ENCODE results near the gene NECTIN4. TPM values are rescaled to one million over a fixed set of nuclear protein-coding genes. Genes with fewer than 3 reads are reported as not detected.

Gene NECTIN4
- total RNA-seq, 1 experiment from 2014 or later = 8.8 TPM

- POLR2A ChIA-PET (ENCODE audit: unreplicated experiment) = no interaction called here
- peaks cover 24% of the 10 kb centered on the region; the same call in 1 of the 2 replicates for H3F3A ChIP-seq (ENCODE audit: insufficient read depth, low read depth)
- intact Hi-C loops (cut with micrococcal nuclease; ENCODE audit: unreplicated experiment) = no loop called here
These were observed 9.8 kb downstream of the NECTIN4 start for GRCh38 chr1:161079436-161080110.

GRCh38 chr1:161077426-161077825 lies 11.9 kb downstream of the NECTIN4 start:
- no peaks in the 10 kb centered on the region for H3K9me3 ChIP-seq (ENCODE audit: insufficient read depth, low read depth)
- H3K9me2 ChIP-seq (ENCODE audit: insufficient read depth) = no peaks in the 10 kb centered on the region
- no TSS peak for BruUV-seq (replicated peaks)
- ChIA-PET POLR2A (ENCODE audit: unreplicated experiment) (no interaction called here), CTCF (no interaction called here)
- H3K4me3 ChIP-seq = no peak overlapping the region
- peaks cover 20% of the 10 kb centered on the region for H3K4me1 ChIP-seq (replicated peaks; ENCODE audit: insufficient read depth)
- H4K20me1 ChIP-seq (ENCODE audit: insufficient read depth) = no peaks in the 10 kb centered on the region
- TF ChIP-seq EZH2 (IDR thresholded peaks at IDR 0.05; ENCODE audit: low read depth) (no peak), CTCF (conservative IDR thresholded peaks at IDR 0.05) (no peak)
- intact Hi-C loops (cut with micrococcal nuclease; ENCODE audit: unreplicated experiment) = no loop called here
- no peak for DNase-seq
- no peaks in the 10 kb centered on the region for H3K27me3 ChIP-seq (ENCODE audit: insufficient read depth, low read depth)
- peaks cover 29% of the 10 kb centered on the region for H3K79me2 ChIP-seq (ENCODE audit: low read depth)
- H3K4me2 ChIP-seq = no peak overlapping the region
- H3F3A ChIP-seq (ENCODE audit: insufficient read depth, low read depth) = peaks cover 7% of the 10 kb centered on the region; the same call in 1 of the 2 replicates
- no peak overlapping the region for H3K27ac ChIP-seq
- H3K36me3 ChIP-seq (ENCODE audit: low read depth) = no peaks in the 10 kb centered on the region
- H2AFZ ChIP-seq = no peak overlapping the region

More at GRCh38 chr1:161079436-161080110, 9.8 kb downstream of the NECTIN4 start:
- no peak for TF ChIP-seq EZH2 (IDR thresholded peaks at IDR 0.05; ENCODE audit: low read depth)
- no peak for TF ChIP-seq CTCF (conservative IDR thresholded peaks at IDR 0.05)
- Histone ChIP-seq H3K79me2 (ENCODE audit: low read depth) (peaks cover 37% of the 10 kb centered on the region), H3K9me2 (ENCODE audit: insufficient read depth) (no peaks in the 10 kb centered on the region), H3K27ac (no peak overlapping the region), H3K36me3 (ENCODE audit: low read depth) (no peaks in the 10 kb centered on the region), H4K20me1 (ENCODE audit: insufficient read depth) (no peaks in the 10 kb centered on the region), H3K9me3 (ENCODE audit: insufficient read depth, low read depth) (no peaks in the 10 kb centered on the region), H3K27me3 (ENCODE audit: insufficient read depth, low read depth) (no peaks in the 10 kb centered on the region), H3K4me1 (replicated peaks; ENCODE audit: insufficient read depth) (peaks cover 39% of the 10 kb centered on the region), H3K4me3 (no peak overlapping the region), H2AFZ (no peak overlapping the region), H3K4me2 (no peak overlapping the region)
- CTCF ChIA-PET = no interaction called here
- BruUV-seq (replicated peaks) = no TSS peak
- DNase-seq = no peak

GRCh38 chr1:161076410-161076809 lies 12.9 kb downstream of the NECTIN4 start:
- intact Hi-C loops (cut with micrococcal nuclease; ENCODE audit: unreplicated experiment) = no loop called here
- no peak for DNase-seq
- H4K20me1 ChIP-seq (ENCODE audit: insufficient read depth) = no peaks in the 10 kb centered on the region
- H3K79me2 ChIP-seq (ENCODE audit: low read depth) = peaks cover 19% of the 10 kb centered on the region
- no peaks in the 10 kb centered on the region for H3K9me2 ChIP-seq (ENCODE audit: insufficient read depth)
- H3K27me3 ChIP-seq (ENCODE audit: insufficient read depth, low read depth) = no peaks in the 10 kb centered on the region
- peaks cover 10% of the 10 kb centered on the region for H3K4me1 ChIP-seq (replicated peaks; ENCODE audit: insufficient read depth)
- no peaks in the 10 kb centered on the region; the same call in 1 of the 2 replicates for H3F3A ChIP-seq (ENCODE audit: insufficient read depth, low read depth)
- H3K4me3 ChIP-seq = no peak overlapping the region
- H3K4me2 ChIP-seq = no peak overlapping the region
- TF ChIP-seq CTCF (conservative IDR thresholded peaks at IDR 0.05) = no peak
- TF ChIP-seq EZH2 (IDR thresholded peaks at IDR 0.05; ENCODE audit: low read depth) = no peak
- CTCF ChIA-PET = interaction anchor here (0.6 kb wide), 1 partner anchor 22 kb away, joined by 3 read pairs; the partner anchor contains the start of gene KLHDC9
- no peaks in the 10 kb centered on the region for H3K36me3 ChIP-seq (ENCODE audit: low read depth)
- no TSS peak for BruUV-seq (replicated peaks)
- no peaks in the 10 kb centered on the region for H3K9me3 ChIP-seq (ENCODE audit: insufficient read depth, low read depth)
- H3K27ac ChIP-seq = no peak overlapping the region
- POLR2A ChIA-PET (ENCODE audit: unreplicated experiment) = no interaction called here
- no peak overlapping the region for H2AFZ ChIP-seq
